GM12878 (cell line): ENCODE results near the gene BFSP2. TPM values are rescaled to one million over a fixed set of nuclear protein-coding genes. Genes with fewer than 3 reads are reported as not detected.

Source experiments
- ASH2L ChIP-seq: fragments of 300-600, 200-600 bp; sonication (generic); IDR thresholded peaks from 2 replicates; pipeline ENCODE4 v1.6.1; 2017; ENCODE audit warnings: low read depth, mild to moderate bottlenecking, borderline replicate concordance
- BHLHE40 ChIP-seq, 2 experiments: fragments of 450-650 bp in 1 of 2; IDR thresholded peaks; 2 replicates each; pipeline ENCODE4 v1.6.1; 2011 to 2017; ENCODE audit warnings: low read depth in 2 of 2, borderline replicate concordance in 1 of 2, improper control_type of control experiment in 1 of 2, low read length in 1 of 2, mild to moderate bottlenecking in 1 of 2
- CBX5 ChIP-seq: sonication (generic); IDR thresholded peaks from 2 replicates; pipeline ENCODE4 v1.6.1; 2016; ENCODE audit warnings: low read depth, moderate library complexity, mild to moderate bottlenecking, inconsistent platforms
- CREB1 ChIP-seq: IDR thresholded peaks from 2 replicates; pipeline ENCODE4 v1.6.1; 2012; ENCODE audit warnings: low read depth, mild to moderate bottlenecking, inconsistent platforms
- DPF2 ChIP-seq: fragments of 450-650 bp; IDR thresholded peaks from 2 replicates; pipeline ENCODE4 v1.6.1; 2017; ENCODE audit warnings: mild to moderate bottlenecking
- IKZF1 ChIP-seq: fragments of 450-650 bp; conservative IDR thresholded peaks from 2 replicates; pipeline ENCODE4 v1.6.1; 2017; ENCODE audit warnings: antibody characterized with exemption, mild to moderate bottlenecking
- IKZF2 ChIP-seq, 2 experiments: fragments of 450-650 bp; IDR thresholded peaks; 2 replicates each; pipeline ENCODE4 v1.6.1; 2017; ENCODE audit warnings: mild to moderate bottlenecking in 2 of 2, moderate library complexity in 2 of 2
- JUNB ChIP-seq: IDR thresholded peaks from 2 replicates; pipeline ENCODE4 v1.6.1; 2016; ENCODE audit warnings: antibody characterized with exemption, mild to moderate bottlenecking
- KDM1A ChIP-seq: fragments of 200-600 bp; sonication (generic); IDR thresholded peaks from 2 replicates; pipeline ENCODE4 v1.6.1; 2016; ENCODE audit warnings: borderline replicate concordance
- LARP7 ChIP-seq: fragments of 450-650 bp; IDR thresholded peaks from 2 replicates; pipeline ENCODE4 v1.6.1; 2017; ENCODE audit warnings: mild to moderate bottlenecking
- NFYA ChIP-seq: IDR thresholded peaks from 2 replicates; pipeline ENCODE4 v1.6.1; 2011; ENCODE audit warnings: low read depth, mild to moderate bottlenecking, low read length, improper control_type of control experiment, borderline replicate concordance
- NFYB ChIP-seq: IDR thresholded peaks from 2 replicates; pipeline ENCODE4 v1.6.1; 2011; ENCODE audit warnings: low read depth, mild to moderate bottlenecking, low read length, improper control_type of control experiment, moderate library complexity; ENCODE audit not compliant: insufficient read depth
- NKRF ChIP-seq: fragments of 450-650 bp; conservative IDR thresholded peaks from 2 replicates; pipeline ENCODE4 v1.6.1; 2017; ENCODE audit warnings: mild to moderate bottlenecking, moderate library complexity
- NR2C2 ChIP-seq: IDR thresholded peaks from 2 replicates; pipeline ENCODE4 v1.6.1; 2011; ENCODE audit warnings: borderline replicate concordance, low read depth; ENCODE audit not compliant: control insufficient read depth, insufficient read length
- POLR2AphosphoS2 ChIP-seq: IDR thresholded peaks from 2 replicates; pipeline ENCODE4 v1.6.1; 2011; ENCODE audit warnings: low read depth, mild to moderate bottlenecking, low read length, improper control_type of control experiment, moderate library complexity
- RAD51 ChIP-seq: fragments of 450-650 bp; IDR thresholded peaks from 2 replicates; pipeline ENCODE4 v1.6.1; 2016; ENCODE audit warnings: moderate library complexity, mild to moderate bottlenecking, inconsistent platforms
- RELB ChIP-seq: fragments of 450-650 bp; IDR thresholded peaks from 2 replicates; pipeline ENCODE4 v1.6.1; 2017; ENCODE audit warnings: low read depth, mild to moderate bottlenecking, moderate library complexity
- SMAD5 ChIP-seq: IDR thresholded peaks from 2 replicates; pipeline ENCODE4 v1.6.1; 2016; ENCODE audit warnings: antibody characterized with exemption, low read depth
- STAT1 ChIP-seq: fragments of 450-650 bp; conservative IDR thresholded peaks from 2 replicates; pipeline ENCODE4 v1.6.1; 2014; ENCODE audit warnings: antibody characterized with exemption, mild to moderate bottlenecking
- STAT3 ChIP-seq: IDR thresholded peaks from 2 replicates; pipeline ENCODE4 v1.6.1; 2011; ENCODE audit warnings: low read depth, low read length, improper control_type of control experiment
- SUZ12 ChIP-seq: fragments of 200-600 bp; sonication (generic); IDR thresholded peaks from one replicate; pipeline ENCODE4 v1.6.1; 2018; ENCODE audit warnings: antibody characterized with exemption, mild to moderate bottlenecking; ENCODE audit not compliant: unreplicated experiment
- TAF1 ChIP-seq: IDR thresholded peaks from 2 replicates; pipeline ENCODE4 v1.6.1; 2011; ENCODE audit warnings: mild to moderate bottlenecking, low read depth, low read length, borderline replicate concordance
- TBL1XR1 ChIP-seq: IDR thresholded peaks from 2 replicates; pipeline ENCODE4 v1.6.1; 2012; ENCODE audit warnings: low read depth, low read length, improper control_type of control experiment
- TCF3 ChIP-seq: IDR thresholded peaks from 2 replicates; pipeline ENCODE4 v1.6.1; 2012; ENCODE audit warnings: low read depth, mild to moderate bottlenecking, low read length, borderline replicate concordance; ENCODE audit not compliant: insufficient read depth
- YBX1 ChIP-seq: fragments of 450-650 bp; IDR thresholded peaks from 2 replicates; pipeline ENCODE4 v1.6.1; 2016; ENCODE audit warnings: antibody characterized with exemption
- polyA plus RNA-seq, 11 experiments: library from polyadenylated mRNA; depleted of rRNA in 4 of 11; unstranded in 6 of 11; stranded (reverse) in 5 of 11; fragments of >200 nt; fragmentation: Nextera tagmentation in 4 of 11; fragmentation: Illumina TruSeq in 1 of 11; extraction: Ambion mirVana in 4 of 11; extraction: Trizol in 1 of 11; gene quantifications; 1 replicate in 1 of 11; 2 replicates in 10 of 11; pipeline versions ENCODE4 v1.2.1 to v1.2.3, GENCODE V29; 2011 to 2016; ENCODE audit warnings: inconsistent platforms in 2 of 11, missing spikeins in 2 of 11, low read depth in 1 of 11
- total RNA-seq, 4 experiments: library from RNA; depleted of rRNA in 3 of 4; stranded (reverse); fragments of >200 nt in 3 of 4; fragmentation: Illumina TruSeq in 1 of 4; extraction: Trizol in 1 of 4; gene quantifications; 2 replicates each; pipeline versions ENCODE4 v1.2.1 to v1.2.3, GENCODE V29; 2013 to 2021
- TF ChIP-seq, protein P1 (sequence below): fragments of 450-650 bp; IDR thresholded peaks from 2 replicates; pipeline ENCODE4 v1.6.1; 2016; ENCODE audit warnings: mild to moderate bottlenecking

BFSP2 gene
- total and polyA plus RNA-seq, 10 of the 15 experiments (the other 5 are each of a cell fraction or from before 2014, with no cell fraction given), result 1.5 to 20.4 (median 7.3) TPM

- TF ChIP-seq BHLHE40 (IDR thresholded peaks at IDR 0.05; ENCODE audit: borderline replicate concordance in 1 of 2, low read depth in 2 of 2, low read length in 1 of 2) (peak; percentile 62 to 71), IKZF1 (peak; percentile 75), CREB1 (peak; percentile 67; the same call in 1 of the 2 replicates), CBX5 (peak; percentile 89; the same call in 1 of the 2 replicates), TAF1 (no peak), NFYB (no peak), POLR2AphosphoS2 (no peak), TCF3 (peak; percentile 97; the same call in 1 of the 2 replicates), DPF2 (peak; percentile 73; the same call in 1 of the 2 replicates), YBX1 (no peak), KDM1A (no peak), NFYA (no peak), IKZF2 (IDR thresholded peaks at IDR 0.05) (peak; percentile 82 to 86), STAT3 (no peak), NKRF (no peak), SUZ12 (no peak), STAT1 (no peak), RAD51 (no peak), ASH2L (peak; percentile 84), RELB (peak; percentile 71), NR2C2 (no peak), SMAD5 (no peak; the same call in 1 of the 2 replicates), TBL1XR1 (peak; percentile 93), JUNB (peak; percentile 93), LARP7 (0 out of 2 replicates have a peak, but pooled peaks have one; percentile 52)
- TF ChIP-seq, protein P1, sequence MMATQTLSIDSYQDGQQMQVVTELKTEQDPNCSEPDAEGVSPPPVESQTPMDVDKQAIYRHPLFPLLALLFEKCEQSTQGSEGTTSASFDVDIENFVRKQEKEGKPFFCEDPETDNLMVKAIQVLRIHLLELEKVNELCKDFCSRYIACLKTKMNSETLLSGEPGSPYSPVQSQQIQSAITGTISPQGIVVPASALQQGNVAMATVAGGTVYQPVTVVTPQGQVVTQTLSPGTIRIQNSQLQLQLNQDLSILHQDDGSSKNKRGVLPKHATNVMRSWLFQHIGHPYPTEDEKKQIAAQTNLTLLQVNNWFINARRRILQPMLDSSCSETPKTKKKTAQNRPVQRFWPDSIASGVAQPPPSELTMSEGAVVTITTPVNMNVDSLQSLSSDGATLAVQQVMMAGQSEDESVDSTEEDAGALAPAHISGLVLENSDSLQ, result peak; percentile 42; the same call in 1 of the 2 replicates
Measured at GRCh38 chr3:133475245-133476010, 75.6 kb downstream of the BFSP2 start (continued).
